ENCODE results near the gene ALG14.

GRCh38 chr1:94926915-94927404 lies 145.8 kb downstream of the ALG14 start, which contains the start of gene CNN3:
- TF ChIP-seq, protein P1, sequence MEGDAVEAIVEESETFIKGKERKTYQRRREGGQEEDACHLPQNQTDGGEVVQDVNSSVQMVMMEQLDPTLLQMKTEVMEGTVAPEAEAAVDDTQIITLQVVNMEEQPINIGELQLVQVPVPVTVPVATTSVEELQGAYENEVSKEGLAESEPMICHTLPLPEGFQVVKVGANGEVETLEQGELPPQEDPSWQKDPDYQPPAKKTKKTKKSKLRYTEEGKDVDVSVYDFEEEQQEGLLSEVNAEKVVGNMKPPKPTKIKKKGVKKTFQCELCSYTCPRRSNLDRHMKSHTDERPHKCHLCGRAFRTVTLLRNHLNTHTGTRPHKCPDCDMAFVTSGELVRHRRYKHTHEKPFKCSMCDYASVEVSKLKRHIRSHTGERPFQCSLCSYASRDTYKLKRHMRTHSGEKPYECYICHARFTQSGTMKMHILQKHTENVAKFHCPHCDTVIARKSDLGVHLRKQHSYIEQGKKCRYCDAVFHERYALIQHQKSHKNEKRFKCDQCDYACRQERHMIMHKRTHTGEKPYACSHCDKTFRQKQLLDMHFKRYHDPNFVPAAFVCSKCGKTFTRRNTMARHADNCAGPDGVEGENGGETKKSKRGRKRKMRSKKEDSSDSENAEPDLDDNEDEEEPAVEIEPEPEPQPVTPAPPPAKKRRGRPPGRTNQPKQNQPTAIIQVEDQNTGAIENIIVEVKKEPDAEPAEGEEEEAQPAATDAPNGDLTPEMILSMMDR (IDR thresholded peaks at IDR 0.05; ENCODE audit: insufficient read depth, low read length) = no peak
- TF ChIP-seq SPI1 (IDR thresholded peaks at IDR 0.05; ENCODE audit: borderline replicate concordance, low read depth) = no peak
- TF ChIP-seq POLR2AphosphoS5 (IDR thresholded peaks at IDR 0.05; ENCODE audit: low read depth) = no peak
- TF ChIP-seq GABPA (IDR thresholded peaks at IDR 0.05; ENCODE audit: low read depth) = no peak
- no peak for TF ChIP-seq REST (IDR thresholded peaks at IDR 0.05; ENCODE audit: insufficient replicate concordance, low read depth)
